Stimulated activated CD4-positive, alpha-beta T cell treated with anti-CD3 and anti-CD28 coated beads, Interleukin-2, amount 100 ng/mL, for 48 hours (primary cell): ENCODE measurements around the gene ABCG1.
A peak's percentile ranks its signal among the peaks of the same experiment; 100 is the strongest.

Experiments
- DNase-seq, 2 donors: peaks; one replicate each; pipeline ENCODE4 v3.0.0-alpha.2; 2020

Gene ABCG1

DNA sequence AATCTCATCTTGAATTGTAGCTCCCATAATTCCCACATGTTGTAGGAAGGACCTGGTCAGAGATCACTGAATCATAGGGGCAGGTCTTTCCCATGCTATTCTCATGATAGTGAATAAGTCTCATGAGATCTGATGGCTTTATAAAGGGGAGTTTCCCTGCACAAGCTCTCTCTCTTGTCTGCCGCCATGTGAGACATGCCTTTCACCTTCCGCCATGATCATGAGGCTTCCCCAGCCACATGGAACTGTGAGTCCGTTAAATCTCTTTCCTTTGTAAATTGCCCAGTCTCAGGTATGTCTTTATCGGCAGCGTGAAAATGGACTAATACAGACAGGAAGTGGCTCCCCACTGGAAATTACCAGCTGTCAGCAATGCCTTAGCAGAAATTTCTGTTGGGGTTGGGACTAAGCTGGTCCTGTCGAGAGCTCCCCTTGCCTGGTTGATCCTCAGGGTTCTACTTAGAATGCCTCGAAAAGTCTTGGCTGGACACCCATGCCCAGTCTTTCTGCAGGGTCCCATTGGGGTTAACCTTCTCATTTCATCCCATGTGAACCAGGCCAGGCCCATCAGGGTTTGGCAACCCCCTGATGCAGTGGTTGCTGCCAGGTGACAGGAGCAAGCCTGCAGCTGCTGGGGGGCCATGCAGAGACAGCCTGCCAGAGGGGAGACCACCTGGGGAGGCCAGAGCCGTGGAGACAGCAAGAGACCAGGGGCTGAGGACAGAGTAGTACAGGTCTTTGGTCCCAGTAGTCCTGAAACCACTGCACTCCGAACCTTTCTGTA lies 2.8 kb upstream of the ABCG1 start:
- no peak for DNase-seq

GRCh38 chr21:42216726-42217572 lies 2.0 kb upstream of the ABCG1 start:
- no peak for DNase-seq

DNA sequence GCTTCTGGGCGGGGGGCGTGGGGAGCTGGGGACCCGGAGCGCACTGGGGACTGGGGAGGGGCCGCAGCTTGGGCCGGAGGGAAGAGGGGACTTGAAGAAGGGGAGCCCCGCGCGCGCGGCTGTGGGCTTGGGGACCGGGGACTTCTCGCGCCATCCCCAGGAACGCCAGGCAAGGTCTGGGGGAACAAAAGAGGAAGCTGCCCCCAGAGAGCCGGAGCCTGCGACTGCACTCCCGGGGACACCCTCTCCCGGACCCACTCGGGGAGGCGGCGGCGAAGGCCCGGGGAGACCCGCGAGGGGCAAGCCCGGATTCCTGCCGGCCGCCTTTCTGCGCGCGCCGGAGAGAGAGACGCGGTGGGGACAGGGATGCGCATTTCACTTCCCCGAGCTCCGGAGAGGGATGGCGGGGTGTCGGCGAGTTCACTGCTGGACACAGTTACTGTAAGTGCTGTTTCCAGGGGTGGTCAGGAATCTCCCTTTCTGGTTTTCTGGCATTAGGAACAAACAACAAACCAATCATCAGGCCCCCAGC lies 732 bp downstream of the ABCG1 start:
- DNase-seq = no peak

DNA sequence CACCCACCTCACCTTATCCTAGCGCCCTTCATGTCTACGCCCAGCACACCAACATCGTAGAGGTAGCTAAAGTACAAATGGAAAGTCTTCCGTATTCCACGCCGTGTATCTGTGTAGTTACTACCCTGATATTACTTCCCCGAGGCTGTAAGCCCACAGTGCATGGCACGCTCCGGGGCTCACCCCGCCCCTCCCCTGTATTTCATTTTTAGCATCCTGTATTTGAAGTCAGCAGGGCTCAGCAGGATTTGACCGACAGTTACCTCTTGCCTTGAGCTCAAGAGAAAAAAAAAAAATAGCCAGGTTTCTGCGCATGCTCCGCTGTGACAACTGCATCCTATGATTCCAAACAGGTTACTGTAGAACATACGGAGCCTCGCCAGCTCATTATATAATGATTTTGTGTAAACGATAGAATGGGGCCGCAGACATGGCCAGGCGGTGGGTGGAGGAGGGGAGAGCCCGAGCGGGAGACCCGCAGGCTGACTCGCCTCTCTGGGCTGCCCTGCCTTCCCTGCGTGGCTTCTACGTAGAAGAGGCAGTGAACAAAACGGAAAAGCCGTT lies 1.3 kb downstream of the ABCG1 start:
- DNase-seq = peak; percentile 37 to 40

DNA sequence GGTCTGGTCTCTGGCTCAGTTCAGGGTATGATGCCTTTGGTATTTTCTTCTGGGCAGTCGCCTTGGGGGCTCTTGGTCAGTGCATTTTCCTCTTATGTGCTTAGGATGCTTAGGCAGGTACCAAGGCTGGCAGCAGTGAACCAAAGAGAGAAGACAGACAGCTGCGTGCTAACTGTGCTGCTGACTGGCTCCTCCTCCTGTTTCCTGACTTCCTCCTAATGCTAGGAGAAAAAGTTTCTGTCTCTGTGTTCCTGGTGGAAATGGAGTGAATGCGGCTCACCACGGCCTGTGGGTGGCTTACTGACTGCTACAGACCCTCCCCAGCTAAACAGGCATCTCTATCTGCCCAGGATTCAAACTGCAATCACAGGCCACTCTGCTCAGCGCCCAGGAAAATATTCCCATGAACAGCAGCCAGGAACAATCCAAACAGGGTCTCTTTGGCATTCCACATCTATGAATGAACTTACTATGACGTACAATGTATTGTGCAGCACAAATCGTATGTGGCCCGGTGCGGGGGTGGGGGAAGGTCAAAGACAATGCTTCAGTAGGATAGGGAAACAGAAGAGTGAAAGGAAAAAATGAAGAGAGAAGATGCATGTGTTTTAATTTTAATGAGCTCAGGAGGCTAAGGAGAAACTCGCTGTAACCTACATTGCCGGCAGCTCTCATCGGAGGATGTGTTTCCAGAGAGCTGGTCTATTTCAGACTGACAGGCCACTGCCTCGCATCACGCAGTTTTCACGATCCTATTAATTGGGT lies 2.8 kb downstream of the ABCG1 start:
- no peak for DNase-seq

DNA sequence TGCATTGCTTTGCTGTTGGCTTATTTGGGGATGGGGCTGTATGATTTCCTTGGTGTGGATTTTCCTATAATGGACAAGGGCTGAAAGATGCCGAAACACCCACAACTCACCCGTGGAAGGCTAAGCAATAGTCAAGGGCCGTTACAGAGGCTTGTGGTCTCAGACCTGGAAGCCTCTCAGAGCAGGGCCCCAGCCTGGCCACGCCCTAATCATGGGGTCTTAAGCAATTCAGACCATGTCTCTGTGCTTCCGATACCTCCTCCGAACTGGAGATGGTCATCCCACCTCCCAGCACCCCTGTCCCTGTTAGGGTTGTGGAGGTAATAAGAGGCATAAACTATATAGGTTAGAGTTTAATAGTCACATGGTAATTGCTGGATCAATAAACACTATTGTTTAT lies 3.4 kb downstream of the ABCG1 start:
- no peak for DNase-seq

DNA sequence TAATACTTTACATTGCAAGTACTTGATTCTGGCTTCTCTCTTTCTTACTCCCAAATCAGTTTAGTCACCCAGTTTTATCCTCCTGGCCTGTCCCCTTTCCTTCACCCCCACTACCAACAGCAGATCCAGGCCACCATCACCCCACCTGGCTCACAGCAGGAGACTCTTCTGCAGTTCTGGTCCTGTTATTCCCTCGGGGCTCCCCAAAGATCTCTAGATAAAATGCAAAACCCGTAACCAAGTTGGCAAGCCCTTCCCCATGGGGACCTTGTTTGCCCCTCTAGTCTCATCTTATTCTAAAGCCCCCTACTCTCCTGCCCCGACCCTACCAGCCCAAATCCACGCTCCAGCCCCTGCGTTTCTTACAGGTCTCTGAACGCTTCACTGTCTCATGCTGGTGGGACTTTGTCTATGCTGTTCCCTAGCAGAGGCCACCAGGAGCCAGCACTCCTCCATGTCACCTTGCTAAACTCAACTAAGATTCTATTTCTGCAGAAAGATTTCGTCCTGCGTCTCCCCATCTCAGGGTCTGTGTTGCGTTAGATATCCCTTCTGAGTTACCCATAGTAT lies 4.0 kb downstream of the ABCG1 start:
- no peak for DNase-seq

GRCh38 chr21:42223826-42224575 lies 5.1 kb downstream of the ABCG1 start:
- no peak for DNase-seq

DNA sequence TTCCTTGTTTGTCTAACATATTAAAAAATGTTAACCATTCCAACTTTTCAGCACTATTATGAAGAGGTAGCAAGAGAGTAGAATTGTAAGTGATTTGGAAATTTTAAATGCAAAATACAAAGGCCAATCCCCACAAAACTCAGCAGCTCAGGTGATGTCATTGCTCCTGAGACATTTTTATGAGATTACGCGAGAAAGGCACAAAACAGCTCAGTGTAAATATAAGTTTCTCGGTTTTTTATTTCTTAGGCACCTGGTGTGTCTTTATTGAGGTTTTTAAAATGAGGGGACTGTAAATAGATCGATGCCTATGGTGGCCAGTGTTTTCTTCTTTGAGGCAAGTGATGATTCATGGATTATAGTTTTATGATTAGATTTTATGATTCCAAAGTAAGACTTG lies 6.1 kb downstream of the ABCG1 start:
- DNase-seq = no peak

- no peak for DNase-seq
Measured at GRCh38 chr21:42225571-42226155, 6.7 kb downstream of the ABCG1 start.

- DNase-seq = no peak
Measured at GRCh38 chr21:42226626-42227025, 7.7 kb downstream of the ABCG1 start.

DNA sequence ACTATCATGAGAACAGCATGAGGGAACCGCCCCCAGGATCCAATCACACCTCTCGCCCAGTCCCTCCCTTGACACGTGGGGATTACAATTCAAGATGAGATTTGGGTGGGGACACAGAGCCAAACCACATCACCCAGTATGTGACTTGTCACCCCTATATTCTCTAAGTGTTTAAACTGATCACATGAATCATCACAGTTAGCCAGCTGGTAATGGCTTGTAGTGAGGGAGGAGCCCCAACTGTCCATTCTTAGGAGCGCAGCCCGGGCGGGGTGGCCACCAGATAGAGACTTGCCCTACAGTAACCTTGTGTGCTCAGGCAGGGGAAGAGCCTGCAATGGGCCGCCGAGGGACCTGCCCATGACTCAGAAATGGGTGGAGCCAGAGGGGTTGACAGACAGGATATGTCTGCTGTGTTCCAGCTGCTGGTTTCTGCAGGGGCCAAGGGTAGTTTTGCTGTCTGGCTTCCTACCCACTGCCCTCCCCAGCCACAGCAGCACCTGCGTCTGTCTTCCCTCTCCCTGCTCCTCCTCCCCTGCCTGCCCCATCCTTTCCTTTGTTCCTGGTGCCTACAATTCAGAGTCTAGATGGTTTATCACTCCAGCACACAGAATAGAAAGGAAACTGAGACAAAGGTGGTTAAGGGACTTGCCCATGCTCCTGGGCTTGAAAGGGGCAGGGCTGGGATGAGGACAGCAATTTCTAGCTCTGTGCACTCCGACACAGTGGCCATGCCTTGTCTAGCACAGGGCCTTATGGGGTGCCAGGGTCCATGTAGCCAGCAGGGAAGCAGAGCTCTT lies 9.2 kb downstream of the ABCG1 start:
- peak; percentile 78 to 81 for DNase-seq

DNA sequence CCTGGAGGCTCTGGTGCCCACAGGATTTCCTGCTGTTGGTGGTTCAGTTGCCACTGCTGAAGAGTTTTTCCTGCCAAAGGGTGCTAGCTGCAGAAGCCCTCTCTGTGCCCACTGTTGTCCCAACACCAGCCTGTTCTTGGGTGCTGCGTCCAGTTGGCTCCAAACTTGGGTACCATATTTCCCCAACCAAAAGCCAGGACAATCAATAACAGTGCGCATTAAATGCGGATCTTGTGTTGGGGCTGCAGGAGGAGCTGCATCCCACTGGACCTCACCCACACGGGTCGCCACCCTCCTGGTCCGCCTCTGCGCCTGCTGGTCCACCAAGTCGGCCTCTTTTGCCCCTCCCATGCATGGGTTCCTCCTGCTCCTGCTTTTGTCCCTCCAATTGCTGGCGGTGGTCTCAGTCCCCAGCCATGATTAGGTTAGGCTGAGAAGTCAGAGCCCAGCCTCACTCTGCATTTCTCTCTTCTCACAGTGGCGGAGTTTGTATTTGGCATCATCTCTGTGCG lies 9.8 kb downstream of the ABCG1 start:
- no peak for DNase-seq

GRCh38 chr21:42229676-42230075 lies 10.7 kb downstream of the ABCG1 start:
- no peak for DNase-seq

DNA sequence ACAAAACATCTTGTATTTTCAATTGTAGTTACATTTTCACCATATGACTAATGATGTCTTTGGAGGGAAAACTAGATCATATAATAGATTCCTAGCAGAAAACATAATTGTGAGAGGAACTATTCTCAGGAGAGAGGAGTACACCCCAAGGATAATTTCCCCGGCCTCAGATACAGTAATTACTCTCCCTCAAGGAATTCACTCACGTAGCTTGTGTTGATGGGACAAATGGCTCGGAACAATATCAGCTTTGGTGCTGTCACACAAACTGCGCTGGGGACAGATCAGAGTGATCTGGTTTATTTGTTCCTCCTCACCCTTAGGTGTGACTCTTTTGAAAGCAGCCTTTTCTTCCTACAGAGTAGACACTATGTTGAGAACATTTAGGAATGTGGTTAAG lies 11.2 kb downstream of the ABCG1 start:
- no peak for DNase-seq

GRCh38 chr21:42230636-42231035 lies 11.7 kb downstream of the ABCG1 start:
- no peak for DNase-seq

DNA sequence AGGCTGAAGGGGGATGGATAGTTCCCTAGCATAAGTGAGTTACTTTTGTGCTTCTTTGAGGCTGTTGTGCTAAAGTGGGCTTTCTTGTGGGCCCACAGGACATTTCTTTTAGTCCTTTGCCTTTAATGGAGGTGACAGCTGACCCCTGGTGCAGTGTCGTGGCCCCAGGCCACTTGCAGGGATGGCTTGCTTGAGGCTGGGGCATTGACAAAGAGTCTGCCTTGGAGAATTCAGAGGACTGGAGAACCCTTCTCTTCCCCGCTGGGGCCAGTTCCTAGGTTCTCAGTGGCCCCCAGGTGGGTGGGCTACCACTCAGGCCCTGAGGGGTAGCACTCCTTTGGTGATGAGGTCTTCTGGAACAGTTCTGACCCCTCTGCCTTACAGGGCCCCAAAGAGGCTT lies 12.8 kb downstream of the ABCG1 start:
- no peak for DNase-seq

DNA sequence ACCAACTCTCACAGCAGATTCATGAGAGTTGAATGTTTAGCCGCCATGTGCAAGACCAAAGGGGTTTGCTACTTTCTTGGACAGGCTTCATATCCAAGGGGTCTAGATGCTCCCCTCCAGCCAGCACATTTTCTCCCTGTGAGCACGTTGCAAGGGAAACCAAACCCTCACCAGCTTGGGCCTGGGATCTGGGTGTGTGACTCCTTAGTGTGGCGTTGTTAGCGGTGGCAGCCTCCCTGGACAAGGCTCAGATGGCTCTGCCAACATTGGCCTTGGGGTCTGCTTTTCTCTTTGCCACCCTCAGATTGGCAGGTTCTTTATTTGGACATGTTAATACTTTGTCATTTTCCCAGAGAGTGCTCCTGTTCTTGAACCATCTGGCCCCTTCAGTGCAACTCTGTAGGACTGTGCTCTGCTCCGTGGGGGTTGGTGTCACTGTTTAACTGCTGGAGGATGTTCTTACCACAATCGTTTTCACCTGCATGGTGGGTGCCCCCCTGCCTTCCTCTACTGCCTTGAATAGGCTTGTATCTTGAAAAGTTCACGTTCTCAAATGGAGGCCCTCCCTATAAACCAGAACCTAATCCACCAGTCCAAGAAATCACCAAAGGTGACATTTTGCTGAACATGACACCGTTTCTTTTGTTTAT lies 13.4 kb downstream of the ABCG1 start:
- DNase-seq = no peak

DNA sequence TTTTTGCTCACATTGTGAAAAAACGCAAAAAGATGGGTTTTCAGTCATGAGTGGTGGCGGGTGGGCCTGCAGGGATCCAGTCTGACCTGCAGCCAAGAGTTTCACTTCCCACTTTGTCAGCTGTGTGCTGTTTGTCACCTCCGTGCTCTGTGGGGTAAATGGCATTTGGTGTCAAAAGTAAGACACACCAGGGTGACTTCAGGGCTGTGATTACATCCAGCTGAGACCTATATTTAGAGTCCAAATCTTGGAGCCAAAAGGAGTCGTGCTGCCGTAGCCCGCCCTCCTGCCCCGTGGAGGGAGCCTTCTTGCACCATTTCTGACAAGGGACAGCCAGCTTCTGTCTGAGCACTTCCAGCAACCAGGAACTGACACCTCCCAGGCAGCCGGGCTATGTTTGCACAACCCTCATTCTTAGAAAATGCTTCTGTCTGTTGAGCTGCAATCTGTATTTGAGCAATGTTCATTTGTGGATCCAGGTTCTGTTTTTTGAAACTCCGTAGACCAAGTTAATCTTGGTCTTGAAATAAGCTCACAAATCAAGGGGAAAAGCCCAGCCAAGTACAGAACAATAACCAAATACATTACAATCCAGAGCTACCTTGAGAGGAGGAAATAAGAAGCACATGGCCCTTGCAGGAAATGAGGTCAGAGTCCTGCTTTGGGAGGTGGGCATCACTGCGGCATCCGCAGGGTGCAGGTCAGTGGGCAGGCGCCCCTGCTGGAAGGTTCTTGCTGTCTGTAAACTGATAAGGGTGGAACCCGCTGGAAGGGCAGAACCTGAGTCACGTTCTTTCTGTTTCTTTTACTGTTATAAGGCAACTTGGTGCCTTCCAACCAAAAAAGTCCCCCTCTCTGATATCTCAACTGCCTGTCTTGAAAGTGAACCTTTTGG lies 14.4 kb downstream of the ABCG1 start:
- DNase-seq = peak; percentile 62 to 65
